ENCODE results near the gene DAAM2. TPM values are rescaled to one million over a fixed set of nuclear protein-coding genes. Genes with fewer than 3 reads are reported as not detected.

Gene DAAM2
- total and polyA plus RNA-seq, 2 donors (not counting 3 experiments of a cell fraction or from before 2014, with no cell fraction given), result 0.42 to 0.44 TPM

DNA sequence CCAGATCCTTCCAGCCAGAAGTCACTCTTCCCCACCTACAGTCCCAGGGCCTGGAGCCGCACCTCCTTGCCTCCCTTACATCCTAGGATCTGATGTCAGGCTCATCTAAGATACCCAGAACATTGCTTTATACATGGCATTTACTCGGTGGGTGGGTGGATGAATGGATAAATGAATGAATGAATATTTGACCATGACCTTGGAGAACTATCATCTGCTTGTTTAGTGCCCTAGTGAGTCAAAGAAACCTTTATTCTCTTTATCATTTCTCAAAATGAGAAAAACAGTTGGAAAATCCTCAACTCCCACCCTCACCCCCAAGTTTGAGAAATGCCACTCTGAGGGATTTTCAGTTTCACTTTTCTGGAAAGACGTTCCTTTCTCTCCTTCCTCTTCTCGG lies 56.0 kb downstream of the DAAM2 start:
- intact Hi-C loops (cut with micrococcal nuclease), result no loop called here

DNA sequence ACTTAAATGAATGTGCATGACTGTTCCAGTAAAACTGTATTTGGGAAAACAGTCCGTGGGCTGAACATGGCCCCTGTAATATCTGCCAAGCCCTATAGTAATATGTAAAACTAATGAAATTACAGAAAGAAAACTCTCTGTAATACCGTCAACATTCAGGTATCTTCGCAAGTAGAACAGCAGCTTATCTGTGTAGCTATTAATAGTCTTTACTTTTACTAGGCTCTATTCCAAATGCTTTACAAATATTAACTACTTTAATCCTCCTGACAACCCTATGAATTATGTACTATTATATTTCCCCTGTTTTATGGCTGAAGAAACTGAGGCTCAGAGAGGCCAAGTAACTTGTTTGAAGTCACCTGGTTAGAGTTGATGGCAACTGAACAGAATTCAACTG lies 57.1 kb downstream of the DAAM2 start:
- dilution Hi-C loops (cut with MboI; ENCODE audit: extremely low pct_ligation_motif_present, low sequenced_read_pairs) (no loop called here), intact Hi-C loops (cut with micrococcal nuclease) (no loop called here)
- H4K20me1 ChIP-seq (replicated peaks; ENCODE audit: control insufficient read depth, extremely low read depth, insufficient read depth, low read length), result no peaks in the 10 kb centered on the region
- FAIRE-seq, result no peak
- H3K4me1 ChIP-seq (ENCODE audit: control insufficient read depth, extremely low read depth, insufficient read depth, low read length), result no peaks in the 10 kb centered on the region
- no peaks in the 10 kb centered on the region for H3K27me3 ChIP-seq (ENCODE audit: control insufficient read depth in 2 of 2, insufficient read depth in 2 of 2, low read length in 2 of 2)
- no peaks in the 10 kb centered on the region for H3K9me1 ChIP-seq (replicated peaks; ENCODE audit: control insufficient read depth, extremely low read depth, insufficient read depth, low read length)
- no peak overlapping the region for H3K4me2 ChIP-seq (ENCODE audit: insufficient read depth, low read length)
- no peaks in the 10 kb centered on the region for H3K9me3 ChIP-seq (replicated peaks; ENCODE audit: control insufficient read depth, insufficient read depth, low read length)
- DNase-seq (ENCODE audit: low read depth, low spot score), result no peak
- H3K79me2 ChIP-seq (ENCODE audit: control insufficient read depth, insufficient read depth, low read length), result no peaks in the 10 kb centered on the region
- no TSS peak for BruUV-seq (replicated peaks)
- no peak overlapping the region for H3K27ac ChIP-seq (ENCODE audit: insufficient read depth, low read depth, low read length)
- ChIA-PET CTCF (interaction anchor here (3.2 kb wide), 1 partner anchor 16 kb away, joined by 12 read pairs; no protein-coding TSS in a partner anchor), POLR2A (no interaction called here)
- H3K9ac ChIP-seq (replicated peaks; ENCODE audit: extremely low read depth, insufficient read depth, low read length), result no peak overlapping the region
- H3K36me3 ChIP-seq (ENCODE audit: control insufficient read depth in 2 of 2, extremely low read depth in 1 of 2, insufficient read depth in 2 of 2, low read length in 2 of 2), result no peaks in the 10 kb centered on the region
- TF ChIP-seq MYC (IDR thresholded peaks at IDR 0.05; ENCODE audit: low read depth, low read length) (no peak), EZH2 (IDR thresholded peaks at IDR 0.05; ENCODE audit: borderline replicate concordance, low read depth, low read length, severe bottlenecking) (no peak)
- TF ChIP-seq, protein P1, sequence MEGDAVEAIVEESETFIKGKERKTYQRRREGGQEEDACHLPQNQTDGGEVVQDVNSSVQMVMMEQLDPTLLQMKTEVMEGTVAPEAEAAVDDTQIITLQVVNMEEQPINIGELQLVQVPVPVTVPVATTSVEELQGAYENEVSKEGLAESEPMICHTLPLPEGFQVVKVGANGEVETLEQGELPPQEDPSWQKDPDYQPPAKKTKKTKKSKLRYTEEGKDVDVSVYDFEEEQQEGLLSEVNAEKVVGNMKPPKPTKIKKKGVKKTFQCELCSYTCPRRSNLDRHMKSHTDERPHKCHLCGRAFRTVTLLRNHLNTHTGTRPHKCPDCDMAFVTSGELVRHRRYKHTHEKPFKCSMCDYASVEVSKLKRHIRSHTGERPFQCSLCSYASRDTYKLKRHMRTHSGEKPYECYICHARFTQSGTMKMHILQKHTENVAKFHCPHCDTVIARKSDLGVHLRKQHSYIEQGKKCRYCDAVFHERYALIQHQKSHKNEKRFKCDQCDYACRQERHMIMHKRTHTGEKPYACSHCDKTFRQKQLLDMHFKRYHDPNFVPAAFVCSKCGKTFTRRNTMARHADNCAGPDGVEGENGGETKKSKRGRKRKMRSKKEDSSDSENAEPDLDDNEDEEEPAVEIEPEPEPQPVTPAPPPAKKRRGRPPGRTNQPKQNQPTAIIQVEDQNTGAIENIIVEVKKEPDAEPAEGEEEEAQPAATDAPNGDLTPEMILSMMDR (IDR thresholded peaks at IDR 0.05; ENCODE audit: extremely low read depth in 1 of 2, insufficient read depth in 1 of 2, low read depth in 1 of 2, low read length in 2 of 2), result no peak
- no peak overlapping the region for H3K4me3 ChIP-seq (replicated peaks in 1 of 3; ENCODE audit: insufficient read depth in 1 of 3, low read depth in 1 of 3, low read length in 3 of 3)
- H2AFZ ChIP-seq (ENCODE audit: low read depth, low read length), result no peak overlapping the region

More for the DNA sequence above, 56.0 kb downstream of the DAAM2 start:
- no peaks in the 10 kb centered on the region for H3K9me1 ChIP-seq (replicated peaks; ENCODE audit: control insufficient read depth, extremely low read depth, insufficient read depth, low read length)
- FAIRE-seq, result no peak
- H3K27me3 ChIP-seq (ENCODE audit: control insufficient read depth in 2 of 2, insufficient read depth in 2 of 2, low read length in 2 of 2), result no peaks in the 10 kb centered on the region
- TF ChIP-seq, protein P1 (IDR thresholded peaks at IDR 0.05; ENCODE audit: extremely low read depth in 1 of 2, insufficient read depth in 1 of 2, low read depth in 1 of 2, low read length in 2 of 2), result no peak
- no peak for TF ChIP-seq GATA2 (IDR thresholded peaks at IDR 0.05; ENCODE audit: insufficient read depth, insufficient read length, low read depth, low read length)
- no peak for TF ChIP-seq MYC (IDR thresholded peaks at IDR 0.05; ENCODE audit: low read depth, low read length)
- no peak for TF ChIP-seq POLR2AphosphoS5 (IDR thresholded peaks at IDR 0.05; ENCODE audit: insufficient read depth, low read depth, low read length)
- no peak for TF ChIP-seq JUN (IDR thresholded peaks at IDR 0.05; ENCODE audit: borderline replicate concordance, insufficient read depth, insufficient read length, low read depth)
- no peaks in the 10 kb centered on the region for H3K4me1 ChIP-seq (ENCODE audit: control insufficient read depth, extremely low read depth, insufficient read depth, low read length)
- H2AFZ ChIP-seq (ENCODE audit: low read depth, low read length), result no peak overlapping the region
- ChIA-PET POLR2A (no interaction called here), CTCF (no interaction called here)
- H3K4me3 ChIP-seq (replicated peaks in 1 of 3; ENCODE audit: insufficient read depth in 1 of 3, low read depth in 1 of 3, low read length in 3 of 3), result no peak overlapping the region
- H4K20me1 ChIP-seq (replicated peaks; ENCODE audit: control insufficient read depth, extremely low read depth, insufficient read depth, low read length), result no peaks in the 10 kb centered on the region
- no peak overlapping the region for H3K27ac ChIP-seq (ENCODE audit: insufficient read depth, low read depth, low read length)
- dilution Hi-C loops (cut with MboI; ENCODE audit: extremely low pct_ligation_motif_present, low sequenced_read_pairs), result no loop called here
- no peak for DNase-seq (ENCODE audit: low read depth, low spot score)
- no peak overlapping the region for H3K4me2 ChIP-seq (ENCODE audit: insufficient read depth, low read length)
- no peak overlapping the region for H3K9ac ChIP-seq (replicated peaks; ENCODE audit: extremely low read depth, insufficient read depth, low read length)
- no TSS peak for BruUV-seq (replicated peaks)
- no peaks in the 10 kb centered on the region for H3K36me3 ChIP-seq (ENCODE audit: control insufficient read depth in 2 of 2, extremely low read depth in 1 of 2, insufficient read depth in 2 of 2, low read length in 2 of 2)
- no peaks in the 10 kb centered on the region for H3K9me3 ChIP-seq (replicated peaks; ENCODE audit: control insufficient read depth, insufficient read depth, low read length)
- H3K79me2 ChIP-seq (ENCODE audit: control insufficient read depth, insufficient read depth, low read length), result no peaks in the 10 kb centered on the region
